GM19023 (cell line): ENCODE data around the gene SAP25.

Experiments
- ATAC-seq: cut with Tn5 transposase; IDR thresholded peaks from one replicate; pipeline ENCODE4 v1.9.1; 2021; ENCODE audit warnings: mild to moderate bottlenecking, moderate library complexity; ENCODE audit not compliant: unreplicated experiment

Gene SAP25

GRCh38 chr7:100598425-100598824 lies 24.7 kb upstream of the SAP25 start:
- ATAC-seq = no peak

- no peak for ATAC-seq
Measured at GRCh38 chr7:100595188-100595587, 21.5 kb upstream of the SAP25 start.

- no peak for ATAC-seq
Measured at GRCh38 chr7:100591596-100591995, 17.9 kb upstream of the SAP25 start.

- no peak for ATAC-seq
Measured at GRCh38 chr7:100590077-100590737, 16.5 kb upstream of the SAP25 start.

GRCh38 chr7:100589341-100589947 lies 15.7 kb upstream of the SAP25 start:
- no peak for ATAC-seq

GRCh38 chr7:100588438-100588837 lies 14.7 kb upstream of the SAP25 start:
- no peak for ATAC-seq

- peak; percentile 85 for ATAC-seq
Measured at GRCh38 chr7:100586266-100587025, 12.7 kb upstream of the SAP25 start, which contains the start of gene FBXO24. Gene FBXO24, plus strand, starts transcription at chr7:100586328. Its CDS starts 298 bp downstream, at chr7:100586626.

GRCh38 chr7:100585511-100586265 lies 12.0 kb upstream of the SAP25 start, which contains the start of gene LRCH4:
Gene LRCH4, minus strand, starts transcription at chr7:100586129. Its CDS starts 29 bp downstream, at chr7:100586100.
- peak; percentile 28 for ATAC-seq

- no peak for ATAC-seq
Measured at GRCh38 chr7:100584683-100585510, 11.2 kb upstream of the SAP25 start.

GRCh38 chr7:100584054-100584682 lies 10.5 kb upstream of the SAP25 start:
- no peak for ATAC-seq

- ATAC-seq = no peak
Measured at GRCh38 chr7:100583132-100584053, 9.7 kb upstream of the SAP25 start.

GRCh38 chr7:100582650-100583049 lies 8.9 kb upstream of the SAP25 start:
- ATAC-seq = no peak

GRCh38 chr7:100582041-100582579 lies 8.4 kb upstream of the SAP25 start:
- ATAC-seq = no peak

- ATAC-seq = no peak
Measured at GRCh38 chr7:100580466-100581283, 7.0 kb upstream of the SAP25 start.

- no peak for ATAC-seq
Measured at GRCh38 chr7:100578246-100579183, 4.8 kb upstream of the SAP25 start.

GRCh38 chr7:100577507-100577906 lies 3.8 kb upstream of the SAP25 start:
- no peak for ATAC-seq
